Ammon's horn (tissue), 1 donor: ENCODE results near the gene CROCC.

Experiments used
- DNase-seq: peaks from one replicate; pipeline ENCODE4 v3.0.0-alpha.2; 2016; ENCODE audit warnings: low spot score

Gene CROCC

GRCh38 chr1:16969057-16969611, 47.4 kb downstream of the CROCC start:
- no peak for DNase-seq

- DNase-seq = no peak
Measured at GRCh38 chr1:16969651-16970050, 47.9 kb downstream of the CROCC start.

- no peak for DNase-seq
Measured at GRCh38 chr1:16970132-16970910, 48.6 kb downstream of the CROCC start.

GRCh38 chr1:16971341-16972188, 49.8 kb downstream of the CROCC start:
- no peak for DNase-seq

GRCh38 chr1:16972189-16972895, 50.6 kb downstream of the CROCC start:
- no peak for DNase-seq

GRCh38 chr1:16973215-16973614, 51.5 kb downstream of the CROCC start:
- DNase-seq = no peak

GRCh38 chr1:16975211-16975610, 53.5 kb downstream of the CROCC start:
- no peak for DNase-seq

GRCh38 chr1:16975838-16976237, 54.1 kb downstream of the CROCC start:
- no peak for DNase-seq

- no peak for DNase-seq
Measured at GRCh38 chr1:16976966-16977365, 55.2 kb downstream of the CROCC start.

GRCh38 chr1:16977377-16977776, 55.6 kb downstream of the CROCC start:
- DNase-seq = no peak

GRCh38 chr1:16978139-16978538, 56.4 kb downstream of the CROCC start:
- DNase-seq = no peak

GRCh38 chr1:16978567-16979474, 57.1 kb downstream of the CROCC start:
- DNase-seq = no peak

GRCh38 chr1:16979475-16980327, 58.0 kb downstream of the CROCC start:
- DNase-seq = no peak

GRCh38 chr1:16980473-16981268, 58.9 kb downstream of the CROCC start, which contains the start of gene MFAP2:
TSS of gene MFAP2 (minus strand) at chr1:16980620. CDS start at chr1:16978273, 2,347 bp downstream.
- no peak for DNase-seq

GRCh38 chr1:16981269-16981849, 59.6 kb downstream of the CROCC start:
- DNase-seq = no peak

GRCh38 chr1:16982902-16983301, 61.2 kb downstream of the CROCC start:
- DNase-seq = no peak

GRCh38 chr1:16983649-16984048, 61.9 kb downstream of the CROCC start:
- DNase-seq = no peak

- no peak for DNase-seq
Measured at GRCh38 chr1:16984717-16985116, 63.0 kb downstream of the CROCC start.

GRCh38 chr1:16986113-16986512, 64.4 kb downstream of the CROCC start:
- DNase-seq = no peak
